Smooth muscle cell of the brain vasculature (primary cell): ENCODE data around the gene PAX9.
"Not testable (repeated sequence)": the region's sequence is repeated elsewhere in the genome, so short reads cannot be mapped to it uniquely, and the experiment has no call there.

ENCODE experiments used
- DNase-seq: peaks from one replicate; pipeline ENCODE4 v3.0.0-alpha.2; 2012; ENCODE audit warnings: low read depth, low spot score

Gene PAX9

GRCh38 chr14:36672095-36672494, 10.4 kb downstream of the PAX9 start:
- DNase-seq, result no peak

GRCh38 chr14:36674659-36675058, 13.0 kb downstream of the PAX9 start:
- DNase-seq, result no peak

- no peak for DNase-seq
Measured at GRCh38 chr14:36675581-36675980, 13.9 kb downstream of the PAX9 start.

- DNase-seq, result no peak
Measured at GRCh38 chr14:36676236-36676635, 14.6 kb downstream of the PAX9 start.

GRCh38 chr14:36682338-36682737, 20.7 kb downstream of the PAX9 start:
- no peak for DNase-seq

- no peak for DNase-seq
Measured at GRCh38 chr14:36683083-36683724, 21.5 kb downstream of the PAX9 start.

- no peak for DNase-seq
Measured at GRCh38 chr14:36684946-36685345, 23.3 kb downstream of the PAX9 start.

GRCh38 chr14:36690311-36691040, 28.8 kb downstream of the PAX9 start:
- no peak for DNase-seq

GRCh38 chr14:36699420-36699819, 37.8 kb downstream of the PAX9 start:
- DNase-seq, result not testable (repeated sequence)

GRCh38 chr14:36700651-36701050, 39.0 kb downstream of the PAX9 start:
- DNase-seq, result no peak

GRCh38 chr14:36701132-36701531, 39.5 kb downstream of the PAX9 start:
- no peak for DNase-seq

GRCh38 chr14:36702474-36702873, 40.8 kb downstream of the PAX9 start:
- DNase-seq, result no peak

GRCh38 chr14:36707570-36707969, 45.9 kb downstream of the PAX9 start:
- no peak for DNase-seq

GRCh38 chr14:36713960-36714703, 52.5 kb downstream of the PAX9 start:
- DNase-seq, result no peak

GRCh38 chr14:36716614-36717184, 55.0 kb downstream of the PAX9 start:
- no peak for DNase-seq

GRCh38 chr14:36717363-36717762, 55.7 kb downstream of the PAX9 start:
- DNase-seq, result no peak

- no peak for DNase-seq
Measured at GRCh38 chr14:36718216-36718615, 56.6 kb downstream of the PAX9 start.

- no peak for DNase-seq
Measured at GRCh38 chr14:36719823-36720222, 58.2 kb downstream of the PAX9 start.

GRCh38 chr14:36720657-36721056, 59.0 kb downstream of the PAX9 start:
- no peak for DNase-seq

GRCh38 chr14:36721877-36722276, 60.2 kb downstream of the PAX9 start:
- DNase-seq, result no peak

- DNase-seq, result no peak
Measured at GRCh38 chr14:36723530-36723929, 61.9 kb downstream of the PAX9 start.

GRCh38 chr14:36724162-36724561, 62.5 kb downstream of the PAX9 start:
- no peak for DNase-seq
